Sigmoid colon (tissue), 4 donors: Measurements from ENCODE around the gene SPTAN1.
"Not testable (repeated sequence)": the region's sequence is repeated elsewhere in the genome, so short reads cannot be mapped to it uniquely, and the experiment has no call there.

Source experiments
- EP300 ChIP-seq, 4 donors: sonication (generic); formaldehyde crosslinking; IDR thresholded peaks; one replicate each; pipeline ENCODE4 v1.6.1; 2017; ENCODE audit warnings: antibody characterized with exemption in 4 of 4
- POLR2A ChIP-seq, 2 donors: fragments of 450-650 bp; IDR thresholded peaks; one replicate each; pipeline ENCODE4 v1.6.1; 2016; ENCODE audit warnings: antibody characterized with exemption in 2 of 2, mild to moderate bottlenecking in 2 of 2, moderate library complexity in 2 of 2
- TF ChIP-seq, protein P1 (sequence below), 4 experiments: fragments of 450-650 bp in 3 of 4; fragments of 200-600 bp in 1 of 4; IDR thresholded peaks; one replicate each; pipeline ENCODE4 v1.5.1; 2016 to 2019; ENCODE audit warnings: antibody characterized with exemption in 4 of 4, mild to moderate bottlenecking in 3 of 4, moderate library complexity in 2 of 4

DNA sequence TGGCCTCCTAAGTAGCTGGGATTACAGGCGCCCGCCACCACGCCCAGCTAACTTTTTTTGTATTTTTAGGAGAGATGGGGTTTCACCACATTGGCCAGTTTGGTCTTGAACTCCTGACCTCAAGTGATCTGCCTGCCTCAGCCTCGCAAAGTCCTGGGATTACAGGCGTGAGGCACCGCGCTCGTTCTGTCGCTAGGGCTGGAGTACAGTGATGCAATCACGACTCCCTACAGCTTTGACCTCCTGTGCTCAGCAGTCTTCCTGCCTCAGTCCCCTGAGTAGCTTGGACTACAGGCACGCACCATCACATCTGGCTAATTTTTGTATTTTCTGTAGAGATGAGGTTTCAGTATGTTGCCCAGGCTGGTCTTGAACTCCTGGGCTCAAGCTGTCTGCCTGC is 34.5 kb downstream of the SPTAN1 start:
- not testable (repeated sequence) for TF ChIP-seq POLR2A, EP300 (IDR thresholded peaks at IDR 0.05)
- TF ChIP-seq, protein P1, sequence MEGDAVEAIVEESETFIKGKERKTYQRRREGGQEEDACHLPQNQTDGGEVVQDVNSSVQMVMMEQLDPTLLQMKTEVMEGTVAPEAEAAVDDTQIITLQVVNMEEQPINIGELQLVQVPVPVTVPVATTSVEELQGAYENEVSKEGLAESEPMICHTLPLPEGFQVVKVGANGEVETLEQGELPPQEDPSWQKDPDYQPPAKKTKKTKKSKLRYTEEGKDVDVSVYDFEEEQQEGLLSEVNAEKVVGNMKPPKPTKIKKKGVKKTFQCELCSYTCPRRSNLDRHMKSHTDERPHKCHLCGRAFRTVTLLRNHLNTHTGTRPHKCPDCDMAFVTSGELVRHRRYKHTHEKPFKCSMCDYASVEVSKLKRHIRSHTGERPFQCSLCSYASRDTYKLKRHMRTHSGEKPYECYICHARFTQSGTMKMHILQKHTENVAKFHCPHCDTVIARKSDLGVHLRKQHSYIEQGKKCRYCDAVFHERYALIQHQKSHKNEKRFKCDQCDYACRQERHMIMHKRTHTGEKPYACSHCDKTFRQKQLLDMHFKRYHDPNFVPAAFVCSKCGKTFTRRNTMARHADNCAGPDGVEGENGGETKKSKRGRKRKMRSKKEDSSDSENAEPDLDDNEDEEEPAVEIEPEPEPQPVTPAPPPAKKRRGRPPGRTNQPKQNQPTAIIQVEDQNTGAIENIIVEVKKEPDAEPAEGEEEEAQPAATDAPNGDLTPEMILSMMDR (IDR thresholded peaks at IDR 0.05): not testable (repeated sequence)
